MG63 (cell line): ENCODE results near the gene ZWILCH. TPM values are rescaled to one million over a fixed set of nuclear protein-coding genes. Genes with fewer than 3 reads are reported as not detected.

ENCODE experiments used
- DNase-seq: peaks from one replicate; pipeline ENCODE4 v3.0.0-alpha.2; 2020
- H3K27me3 ChIP-seq: fragments of 250-450 bp; sonication (Bioruptor Pico); 2 replicates; pipeline ENCODE4 v1.5.1; 2020; ENCODE audit warnings: mild to moderate bottlenecking, moderate library complexity
- H3K36me3 ChIP-seq: fragments of 250-450 bp; sonication (Bioruptor Pico); 2 replicates; pipeline ENCODE4 v1.5.1; 2020; ENCODE audit warnings: mild to moderate bottlenecking, moderate library complexity
- H3K4me3 ChIP-seq: fragments of 250-450 bp; sonication (Bioruptor Pico); 2 replicates; pipeline ENCODE4 v1.5.1; 2020; ENCODE audit warnings: mild to moderate bottlenecking, moderate library complexity
- H3K9me3 ChIP-seq: fragments of 250-450 bp; sonication (Bioruptor Pico); 2 replicates; pipeline ENCODE4 v1.5.1; 2020; ENCODE audit warnings: mild to moderate bottlenecking, moderate library complexity
- total RNA-seq: library from RNA; depleted of rRNA; stranded (reverse); fragments of >200 nt; shearing (Covaris generic); gene quantifications from 2 replicates; pipeline ENCODE4 v1.2.3, GENCODE V29; 2014; ENCODE audit warnings: low replicate concordance

Gene ZWILCH
- total RNA-seq, 1 experiment from 2014 or later, result 36.4 TPM

- Histone ChIP-seq H3K36me3 (peaks cover 60% of the 10 kb centered on the region), H3K4me3 (peak overlapping the region; percentile 95), H3K9me3 (no peaks in the 10 kb centered on the region), H3K27me3 (no peaks in the 10 kb centered on the region)
- no peak for DNase-seq
Observed at GRCh38 chr15:66503780-66504562, 1.2 kb upstream of the ZWILCH start.

- Histone ChIP-seq H3K9me3 (no peaks in the 10 kb centered on the region), H3K36me3 (peaks cover 53% of the 10 kb centered on the region), H3K27me3 (no peaks in the 10 kb centered on the region), H3K4me3 (peak overlapping the region; percentile 95)
- no peak for DNase-seq
Observed at GRCh38 chr15:66505430-66505811, 295 bp downstream of the ZWILCH start.

GRCh38 chr15:66505818-66506217 lies 692 bp downstream of the ZWILCH start:
- H3K27me3 ChIP-seq, result no peaks in the 10 kb centered on the region
- DNase-seq, result no peak
- peaks cover 53% of the 10 kb centered on the region for H3K36me3 ChIP-seq
- H3K4me3 ChIP-seq, result peak overlapping the region; percentile 95
- no peaks in the 10 kb centered on the region for H3K9me3 ChIP-seq

GRCh38 chr15:66508293-66508883 lies 3.3 kb downstream of the ZWILCH start:
- H3K9me3 ChIP-seq, result no peaks in the 10 kb centered on the region
- peaks cover 38% of the 10 kb centered on the region for H3K36me3 ChIP-seq
- no peak for DNase-seq
- no peaks in the 10 kb centered on the region for H3K27me3 ChIP-seq
- H3K4me3 ChIP-seq, result no peak overlapping the region

GRCh38 chr15:66514586-66514985 lies 9.5 kb downstream of the ZWILCH start:
- no peak for DNase-seq
- Histone ChIP-seq H3K4me3 (no peak overlapping the region), H3K27me3 (no peaks in the 10 kb centered on the region), H3K36me3 (peaks cover 63% of the 10 kb centered on the region), H3K9me3 (no peaks in the 10 kb centered on the region)

GRCh38 chr15:66515901-66516322 lies 10.8 kb downstream of the ZWILCH start:
- Histone ChIP-seq H3K4me3 (no peak overlapping the region), H3K9me3 (no peaks in the 10 kb centered on the region), H3K36me3 (peaks cover 66% of the 10 kb centered on the region), H3K27me3 (no peaks in the 10 kb centered on the region)
- peak; percentile 26 for DNase-seq

GRCh38 chr15:66523926-66524325 lies 18.8 kb downstream of the ZWILCH start:
- Histone ChIP-seq H3K36me3 (peaks cover 68% of the 10 kb centered on the region), H3K4me3 (no peak overlapping the region)

GRCh38 chr15:66524838-66525237 lies 19.7 kb downstream of the ZWILCH start:
- H3K4me3 ChIP-seq, result no peak overlapping the region
- DNase-seq, result no peak
- H3K36me3 ChIP-seq, result peaks cover 65% of the 10 kb centered on the region
- no peaks in the 10 kb centered on the region for H3K27me3 ChIP-seq
- H3K9me3 ChIP-seq, result no peaks in the 10 kb centered on the region

More at GRCh38 chr15:66523926-66524325, 18.8 kb downstream of the ZWILCH start:
- no peaks in the 10 kb centered on the region for H3K9me3 ChIP-seq
- DNase-seq, result no peak
- no peaks in the 10 kb centered on the region for H3K27me3 ChIP-seq

- no peak for DNase-seq
- Histone ChIP-seq H3K4me3 (no peak overlapping the region), H3K36me3 (peaks cover 57% of the 10 kb centered on the region)
Observed at GRCh38 chr15:66535056-66535455, 29.9 kb downstream of the ZWILCH start.

GRCh38 chr15:66542896-66543295 lies 37.8 kb downstream of the ZWILCH start:
- Histone ChIP-seq H3K36me3 (peaks cover 48% of the 10 kb centered on the region), H3K9me3 (no peaks in the 10 kb centered on the region), H3K4me3 (no peak overlapping the region), H3K27me3 (no peaks in the 10 kb centered on the region)
- DNase-seq, result no peak

More at GRCh38 chr15:66535056-66535455, 29.9 kb downstream of the ZWILCH start:
- H3K27me3 ChIP-seq, result no peaks in the 10 kb centered on the region
- H3K9me3 ChIP-seq, result no peaks in the 10 kb centered on the region

- H3K36me3 ChIP-seq, result peaks cover 52% of the 10 kb centered on the region
- H3K27me3 ChIP-seq, result no peaks in the 10 kb centered on the region
- no peaks in the 10 kb centered on the region for H3K9me3 ChIP-seq
- no peak overlapping the region for H3K4me3 ChIP-seq
- no peak for DNase-seq
Observed at GRCh38 chr15:66545255-66545654, 40.1 kb downstream of the ZWILCH start.

- Histone ChIP-seq H3K36me3 (peaks cover 18% of the 10 kb centered on the region), H3K9me3 (0 out of 2 replicates have a peak, but pooled peaks cover 2% of the 10 kb centered on the region), H3K4me3 (no peak overlapping the region), H3K27me3 (no peaks in the 10 kb centered on the region)
- no peak for DNase-seq
Observed at GRCh38 chr15:66555685-66556084, 50.6 kb downstream of the ZWILCH start.

GRCh38 chr15:66558271-66558670 lies 53.1 kb downstream of the ZWILCH start:
- no peak overlapping the region for H3K4me3 ChIP-seq
- DNase-seq, result no peak
- 0 out of 2 replicates have a peak, but pooled peaks cover 5% of the 10 kb centered on the region for H3K36me3 ChIP-seq
- 0 out of 2 replicates have a peak, but pooled peaks cover 2% of the 10 kb centered on the region for H3K9me3 ChIP-seq
- H3K27me3 ChIP-seq, result no peaks in the 10 kb centered on the region

- no peak overlapping the region for H3K4me3 ChIP-seq
- no peak for DNase-seq
- H3K27me3 ChIP-seq, result no peaks in the 10 kb centered on the region
- H3K36me3 ChIP-seq, result no peaks in the 10 kb centered on the region
- no peaks in the 10 kb centered on the region for H3K9me3 ChIP-seq
Observed at GRCh38 chr15:66560856-66561525, 55.9 kb downstream of the ZWILCH start.

GRCh38 chr15:66563126-66563525 lies 58.0 kb downstream of the ZWILCH start:
- Histone ChIP-seq H3K9me3 (no peaks in the 10 kb centered on the region), H3K4me3 (no peak overlapping the region), H3K27me3 (no peaks in the 10 kb centered on the region), H3K36me3 (no peaks in the 10 kb centered on the region)
- DNase-seq, result no peak

- no peaks in the 10 kb centered on the region for H3K9me3 ChIP-seq
- H3K27me3 ChIP-seq, result no peaks in the 10 kb centered on the region
- H3K4me3 ChIP-seq, result no peak overlapping the region
- no peaks in the 10 kb centered on the region for H3K36me3 ChIP-seq
- no peak for DNase-seq
Observed at GRCh38 chr15:66563566-66564110, 58.5 kb downstream of the ZWILCH start.
